Fibroblast of pulmonary artery (primary cell): ENCODE measurements around the gene CHST2.

ENCODE experiments used
- DNase-seq: peaks from one replicate; pipeline ENCODE4 v3.0.0-alpha.2; 2010; ENCODE audit warnings: low read depth
- H3K4me3 ChIP-seq: replicated peaks from 2 replicates; pipeline ENCODE4 v1.5.1; 2011; ENCODE audit warnings: low read depth, mild to moderate bottlenecking, control low read depth, low read length, moderate library complexity
- CTCF ChIP-seq: IDR thresholded peaks from 2 replicates; pipeline ENCODE4 v1.5.1; 2011; ENCODE audit warnings: mild to moderate bottlenecking, control low read depth, low read length, inconsistent platforms; ENCODE audit errors: missing control alignments

CHST2 gene

GRCh38 chr3:143099690-143100089 lies 19.9 kb upstream of the CHST2 start:
- H3K4me3 ChIP-seq = no peak overlapping the region
- no peak for DNase-seq
- no peak for TF ChIP-seq CTCF

- no peak for TF ChIP-seq CTCF
- DNase-seq = no peak
- no peak overlapping the region for H3K4me3 ChIP-seq
These were observed 19.1 kb upstream of the CHST2 start for GRCh38 chr3:143100451-143100850.

GRCh38 chr3:143101792-143102381 lies 17.7 kb upstream of the CHST2 start:
- no peak for TF ChIP-seq CTCF
- H3K4me3 ChIP-seq = no peak overlapping the region
- DNase-seq = no peak

- no peak for TF ChIP-seq CTCF
- no peak overlapping the region for H3K4me3 ChIP-seq
- DNase-seq = no peak
These were observed 15.9 kb upstream of the CHST2 start for GRCh38 chr3:143103652-143104051.

GRCh38 chr3:143105170-143105569 lies 14.4 kb upstream of the CHST2 start:
- TF ChIP-seq CTCF = no peak

GRCh38 chr3:143109861-143110260 lies 9.7 kb upstream of the CHST2 start:
- no peak overlapping the region for H3K4me3 ChIP-seq
- DNase-seq = no peak
- no peak for TF ChIP-seq CTCF

More at GRCh38 chr3:143105170-143105569, 14.4 kb upstream of the CHST2 start:
- H3K4me3 ChIP-seq = no peak overlapping the region
- DNase-seq = no peak

- DNase-seq = no peak
- no peak overlapping the region for H3K4me3 ChIP-seq
- no peak for TF ChIP-seq CTCF
These were observed 9.2 kb upstream of the CHST2 start for GRCh38 chr3:143110371-143110770.
